GM18951 (cell line): ENCODE results near the gene DRAM2.
"Not testable (repeated sequence)": the region's sequence is repeated elsewhere in the genome, so short reads cannot be mapped to it uniquely, and the experiment has no call there.

ENCODE experiments used
- POLR2A ChIP-seq: IDR thresholded peaks from 4 replicates; pipeline ENCODE4 v1.6.1; 2011; ENCODE audit warnings: mild to moderate bottlenecking; ENCODE audit not compliant: insufficient read length, insufficient read depth; ENCODE audit errors: extremely low read depth
- in situ Hi-C: fragments of 300-500 bp; cut with MboI; formaldehyde crosslinking; loops from one replicate; pipeline ENCODE4 v1.12.0; 2022; ENCODE audit warnings: low sequenced_read_pairs, mixed read lengths, inconsistent platforms; ENCODE audit not compliant: unreplicated experiment

DRAM2 gene

GRCh38 chr1:111084999-111085398, 54.9 kb downstream of the DRAM2 start:
- in situ Hi-C loops = no loop called here
- no peak for TF ChIP-seq POLR2A

- in situ Hi-C loops = no loop called here
- no peak for TF ChIP-seq POLR2A
These were observed 57.3 kb downstream of the DRAM2 start for GRCh38 chr1:111082421-111083203.

GRCh38 chr1:111079329-111079728, 60.6 kb downstream of the DRAM2 start:
- in situ Hi-C loops = not testable (repeated sequence)

- in situ Hi-C loops = not testable (repeated sequence)
These were observed 62.6 kb downstream of the DRAM2 start for GRCh38 chr1:111077312-111077711.
